GM23338 (cell line): ENCODE results near the gene SLC25A18. TPM values are rescaled to one million over a fixed set of nuclear protein-coding genes. Genes with fewer than 3 reads are reported as not detected.

Source experiments
- ATAC-seq: fragments of 200-7000 bp; cut with Tn5 transposase; 3 replicates; pipeline ENCODE4 v1.9.1; 2020
- DNase-seq: peaks from one replicate; pipeline ENCODE4 v3.0.0-alpha.2; 2015; ENCODE audit warnings: low spot score
- H2AFZ ChIP-seq: fragments of 200-600 bp; sonication (generic); 2 replicates; pipeline ENCODE4 v1.8.0; 2016; ENCODE audit warnings: antibody characterized with exemption, mild to moderate bottlenecking, moderate library complexity
- H3F3A ChIP-seq: fragments of 200-600 bp; sonication (generic); replicated peaks from 2 replicates; pipeline ENCODE4 v1.8.0; 2017; ENCODE audit warnings: antibody characterized with exemption, mixed run types, low read depth
- H3K27ac ChIP-seq: fragments of 200-600 bp; sonication (generic); 2 replicates; pipeline ENCODE4 v1.6.1; 2016; ENCODE audit warnings: low read depth
- H3K27me3 ChIP-seq: fragments of 200-600 bp; sonication (generic); 2 replicates; pipeline ENCODE4 v1.8.0; 2016; ENCODE audit warnings: mild to moderate bottlenecking, mixed run types, moderate library complexity; ENCODE audit not compliant: insufficient read depth
- H3K36me3 ChIP-seq: fragments of 200-600 bp; sonication (generic); 2 replicates; pipeline ENCODE4 v1.8.0; 2016; ENCODE audit warnings: mild to moderate bottlenecking; ENCODE audit not compliant: insufficient read depth
- H3K4me1 ChIP-seq: fragments of 200-600 bp; sonication (generic); 2 replicates; pipeline ENCODE4 v1.8.0; 2016; ENCODE audit warnings: mild to moderate bottlenecking, moderate library complexity; ENCODE audit not compliant: insufficient read depth
- H3K4me2 ChIP-seq: fragments of 200-600 bp; sonication (generic); 2 replicates; pipeline ENCODE4 v1.7.1; 2017; ENCODE audit warnings: mixed run types
- H3K4me3 ChIP-seq: fragments of 200-600 bp; sonication (generic); 2 replicates; pipeline ENCODE4 v1.6.1; 2016; ENCODE audit warnings: mixed run types
- H3K79me2 ChIP-seq: fragments of 200-600 bp; sonication (generic); replicated peaks from 2 replicates; pipeline ENCODE4 v1.8.0; 2017; ENCODE audit warnings: mild to moderate bottlenecking; ENCODE audit not compliant: insufficient read depth
- H3K9me2 ChIP-seq: fragments of 200-600 bp; sonication (generic); 2 replicates; pipeline ENCODE4 v1.8.0; 2017; ENCODE audit not compliant: insufficient read depth
- H4K20me1 ChIP-seq: fragments of 200-600 bp; sonication (generic); replicated peaks from 2 replicates; pipeline ENCODE4 v1.8.0; 2017; ENCODE audit warnings: mild to moderate bottlenecking; ENCODE audit not compliant: insufficient read depth
- H3K27ac Mint-ChIP-seq: 2 replicates; pipeline ENCODE4 v1.8.0; 2020; ENCODE audit warnings: inconsistent platforms, mild to moderate bottlenecking, moderate library complexity, mixed read lengths
- H3K27me3 Mint-ChIP-seq: 3 replicates; pipeline ENCODE4 v1.8.0; 2022; ENCODE audit warnings: low read depth, mild to moderate bottlenecking, moderate library complexity, mixed read lengths, inconsistent platforms; ENCODE audit not compliant: insufficient read depth, poor library complexity
- H3K36me3 Mint-ChIP-seq: 3 replicates; pipeline ENCODE4 v1.8.0; 2021; ENCODE audit warnings: low read depth, mild to moderate bottlenecking, inconsistent platforms, moderate library complexity, mixed read lengths
- H3K4me1 Mint-ChIP-seq: 3 replicates; pipeline ENCODE4 v1.8.0; 2020; ENCODE audit warnings: mild to moderate bottlenecking, inconsistent platforms, mixed read lengths
- H3K4me3 Mint-ChIP-seq: 3 replicates; pipeline ENCODE4 v1.8.0; 2021; ENCODE audit warnings: moderate library complexity, mild to moderate bottlenecking, inconsistent platforms, mixed read lengths
- H3K9me3 Mint-ChIP-seq: 3 replicates; pipeline ENCODE4 v1.8.0; 2020; ENCODE audit warnings: moderate library complexity, mild to moderate bottlenecking, inconsistent platforms, mixed read lengths
- EZH2 ChIP-seq: fragments of 200-600 bp; sonication (generic); IDR thresholded peaks from one replicate; pipeline ENCODE4 v1.8.0; 2017; ENCODE audit warnings: antibody characterized with exemption, mild to moderate bottlenecking, low read depth; ENCODE audit not compliant: unreplicated experiment
- EZH2phosphoT487 ChIP-seq: fragments of 200-600 bp; sonication (generic); IDR thresholded peaks from one replicate; pipeline ENCODE4 v1.8.1; 2018; ENCODE audit warnings: antibody characterized with exemption; ENCODE audit not compliant: unreplicated experiment
- JUNB ChIP-seq: IDR thresholded peaks from one replicate; pipeline ENCODE4 v1.6.1; 2016; ENCODE audit warnings: antibody characterized with exemption; ENCODE audit not compliant: unreplicated experiment
- POLR2AphosphoS5 ChIP-seq: IDR thresholded peaks from 2 replicates; pipeline ENCODE4 v1.6.1; 2016; ENCODE audit warnings: antibody characterized with exemption, low read depth
- ZNF114 ChIP-seq: fragments of 250-450 bp; sonication (Bioruptor Pico); IDR thresholded peaks from 2 replicates; pipeline ENCODE4 v1.5.0; 2020; ENCODE audit warnings: mild to moderate bottlenecking, moderate library complexity
- polyA plus RNA-seq: library from polyadenylated mRNA; unstranded; fragments of >200 nt; fragmentation: Nextera tagmentation; extraction: Ambion mirVana; gene quantifications from 2 replicates; pipeline ENCODE4 v1.2.1, GENCODE V29; 2016
- total RNA-seq: library from RNA; depleted of rRNA; stranded (reverse); fragments of >200 nt; shearing (Covaris generic); gene quantifications from 2 replicates; pipeline ENCODE4 v1.2.3, GENCODE V29; 2014
- TF ChIP-seq, protein P1 (sequence below), 2 experiments: fragments of 200-600 bp in 1 of 2; sonication (generic) in 1 of 2; conservative IDR thresholded peaks; 2 replicates each; pipeline versions ENCODE4 v1.5.1 to v1.6.1; 2016 to 2017; ENCODE audit warnings: antibody characterized with exemption in 2 of 2, low read depth in 2 of 2, mild to moderate bottlenecking in 2 of 2, moderate library complexity in 1 of 2
- TF ChIP-seq, protein P2 (sequence below): IDR thresholded peaks from 2 replicates; pipeline ENCODE4 v1.6.1; 2016; ENCODE audit warnings: antibody characterized with exemption
- TF ChIP-seq, protein P3 (sequence below): fragments of 250-450 bp; sonication (Bioruptor Pico); IDR thresholded peaks from 2 replicates; pipeline ENCODE4 v1.5.0; 2020; ENCODE audit warnings: mild to moderate bottlenecking, moderate library complexity
- TF ChIP-seq, protein P4 (sequence below): IDR thresholded peaks from one replicate; pipeline ENCODE4 v1.6.1; 2018; ENCODE audit warnings: antibody characterized with exemption; ENCODE audit not compliant: unreplicated experiment

The SLC25A18 gene
- total and polyA plus RNA-seq, 2 experiments from 2014 or later: 1.2 to 1.9 TPM

GRCh38 chr22:17603668-17604067, 40.4 kb downstream of the SLC25A18 start:
- Histone ChIP-seq H3K27ac (no peak overlapping the region), H3K4me3 (no peak overlapping the region), H3K27me3 (no peaks in the 10 kb centered on the region), H2AFZ (no peak overlapping the region), H3K4me2 (no peak overlapping the region), H3K4me1 (no peaks in the 10 kb centered on the region), H4K20me1 (peaks cover 15% of the 10 kb centered on the region), H3F3A (peaks cover 3% of the 10 kb centered on the region; the same call in 1 of the 2 replicates), H3K36me3 (peaks cover 19% of the 10 kb centered on the region), H3K79me2 (peaks cover 15% of the 10 kb centered on the region; the same call in 1 of the 2 replicates), H3K9me2 (no peaks in the 10 kb centered on the region)
- no peak for DNase-seq
- Mint-ChIP-seq H3K36me3 (peaks cover 15% of the 10 kb centered on the region), H3K27ac (no peak overlapping the region), H3K9me3 (no peaks in the 10 kb centered on the region), H3K4me1 (no peaks in the 10 kb centered on the region), H3K4me3 (no peak overlapping the region), H3K27me3 (no peaks in the 10 kb centered on the region)
- ATAC-seq: no peak
- TF ChIP-seq, protein P1, sequence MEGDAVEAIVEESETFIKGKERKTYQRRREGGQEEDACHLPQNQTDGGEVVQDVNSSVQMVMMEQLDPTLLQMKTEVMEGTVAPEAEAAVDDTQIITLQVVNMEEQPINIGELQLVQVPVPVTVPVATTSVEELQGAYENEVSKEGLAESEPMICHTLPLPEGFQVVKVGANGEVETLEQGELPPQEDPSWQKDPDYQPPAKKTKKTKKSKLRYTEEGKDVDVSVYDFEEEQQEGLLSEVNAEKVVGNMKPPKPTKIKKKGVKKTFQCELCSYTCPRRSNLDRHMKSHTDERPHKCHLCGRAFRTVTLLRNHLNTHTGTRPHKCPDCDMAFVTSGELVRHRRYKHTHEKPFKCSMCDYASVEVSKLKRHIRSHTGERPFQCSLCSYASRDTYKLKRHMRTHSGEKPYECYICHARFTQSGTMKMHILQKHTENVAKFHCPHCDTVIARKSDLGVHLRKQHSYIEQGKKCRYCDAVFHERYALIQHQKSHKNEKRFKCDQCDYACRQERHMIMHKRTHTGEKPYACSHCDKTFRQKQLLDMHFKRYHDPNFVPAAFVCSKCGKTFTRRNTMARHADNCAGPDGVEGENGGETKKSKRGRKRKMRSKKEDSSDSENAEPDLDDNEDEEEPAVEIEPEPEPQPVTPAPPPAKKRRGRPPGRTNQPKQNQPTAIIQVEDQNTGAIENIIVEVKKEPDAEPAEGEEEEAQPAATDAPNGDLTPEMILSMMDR (conservative IDR thresholded peaks at IDR 0.05; ENCODE audit: low read depth in 2 of 2): no peak
- TF ChIP-seq, protein P2, sequence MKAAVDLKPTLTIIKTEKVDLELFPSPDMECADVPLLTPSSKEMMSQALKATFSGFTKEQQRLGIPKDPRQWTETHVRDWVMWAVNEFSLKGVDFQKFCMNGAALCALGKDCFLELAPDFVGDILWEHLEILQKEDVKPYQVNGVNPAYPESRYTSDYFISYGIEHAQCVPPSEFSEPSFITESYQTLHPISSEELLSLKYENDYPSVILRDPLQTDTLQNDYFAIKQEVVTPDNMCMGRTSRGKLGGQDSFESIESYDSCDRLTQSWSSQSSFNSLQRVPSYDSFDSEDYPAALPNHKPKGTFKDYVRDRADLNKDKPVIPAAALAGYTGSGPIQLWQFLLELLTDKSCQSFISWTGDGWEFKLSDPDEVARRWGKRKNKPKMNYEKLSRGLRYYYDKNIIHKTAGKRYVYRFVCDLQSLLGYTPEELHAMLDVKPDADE: no peak
- TF ChIP-seq, protein P3, sequence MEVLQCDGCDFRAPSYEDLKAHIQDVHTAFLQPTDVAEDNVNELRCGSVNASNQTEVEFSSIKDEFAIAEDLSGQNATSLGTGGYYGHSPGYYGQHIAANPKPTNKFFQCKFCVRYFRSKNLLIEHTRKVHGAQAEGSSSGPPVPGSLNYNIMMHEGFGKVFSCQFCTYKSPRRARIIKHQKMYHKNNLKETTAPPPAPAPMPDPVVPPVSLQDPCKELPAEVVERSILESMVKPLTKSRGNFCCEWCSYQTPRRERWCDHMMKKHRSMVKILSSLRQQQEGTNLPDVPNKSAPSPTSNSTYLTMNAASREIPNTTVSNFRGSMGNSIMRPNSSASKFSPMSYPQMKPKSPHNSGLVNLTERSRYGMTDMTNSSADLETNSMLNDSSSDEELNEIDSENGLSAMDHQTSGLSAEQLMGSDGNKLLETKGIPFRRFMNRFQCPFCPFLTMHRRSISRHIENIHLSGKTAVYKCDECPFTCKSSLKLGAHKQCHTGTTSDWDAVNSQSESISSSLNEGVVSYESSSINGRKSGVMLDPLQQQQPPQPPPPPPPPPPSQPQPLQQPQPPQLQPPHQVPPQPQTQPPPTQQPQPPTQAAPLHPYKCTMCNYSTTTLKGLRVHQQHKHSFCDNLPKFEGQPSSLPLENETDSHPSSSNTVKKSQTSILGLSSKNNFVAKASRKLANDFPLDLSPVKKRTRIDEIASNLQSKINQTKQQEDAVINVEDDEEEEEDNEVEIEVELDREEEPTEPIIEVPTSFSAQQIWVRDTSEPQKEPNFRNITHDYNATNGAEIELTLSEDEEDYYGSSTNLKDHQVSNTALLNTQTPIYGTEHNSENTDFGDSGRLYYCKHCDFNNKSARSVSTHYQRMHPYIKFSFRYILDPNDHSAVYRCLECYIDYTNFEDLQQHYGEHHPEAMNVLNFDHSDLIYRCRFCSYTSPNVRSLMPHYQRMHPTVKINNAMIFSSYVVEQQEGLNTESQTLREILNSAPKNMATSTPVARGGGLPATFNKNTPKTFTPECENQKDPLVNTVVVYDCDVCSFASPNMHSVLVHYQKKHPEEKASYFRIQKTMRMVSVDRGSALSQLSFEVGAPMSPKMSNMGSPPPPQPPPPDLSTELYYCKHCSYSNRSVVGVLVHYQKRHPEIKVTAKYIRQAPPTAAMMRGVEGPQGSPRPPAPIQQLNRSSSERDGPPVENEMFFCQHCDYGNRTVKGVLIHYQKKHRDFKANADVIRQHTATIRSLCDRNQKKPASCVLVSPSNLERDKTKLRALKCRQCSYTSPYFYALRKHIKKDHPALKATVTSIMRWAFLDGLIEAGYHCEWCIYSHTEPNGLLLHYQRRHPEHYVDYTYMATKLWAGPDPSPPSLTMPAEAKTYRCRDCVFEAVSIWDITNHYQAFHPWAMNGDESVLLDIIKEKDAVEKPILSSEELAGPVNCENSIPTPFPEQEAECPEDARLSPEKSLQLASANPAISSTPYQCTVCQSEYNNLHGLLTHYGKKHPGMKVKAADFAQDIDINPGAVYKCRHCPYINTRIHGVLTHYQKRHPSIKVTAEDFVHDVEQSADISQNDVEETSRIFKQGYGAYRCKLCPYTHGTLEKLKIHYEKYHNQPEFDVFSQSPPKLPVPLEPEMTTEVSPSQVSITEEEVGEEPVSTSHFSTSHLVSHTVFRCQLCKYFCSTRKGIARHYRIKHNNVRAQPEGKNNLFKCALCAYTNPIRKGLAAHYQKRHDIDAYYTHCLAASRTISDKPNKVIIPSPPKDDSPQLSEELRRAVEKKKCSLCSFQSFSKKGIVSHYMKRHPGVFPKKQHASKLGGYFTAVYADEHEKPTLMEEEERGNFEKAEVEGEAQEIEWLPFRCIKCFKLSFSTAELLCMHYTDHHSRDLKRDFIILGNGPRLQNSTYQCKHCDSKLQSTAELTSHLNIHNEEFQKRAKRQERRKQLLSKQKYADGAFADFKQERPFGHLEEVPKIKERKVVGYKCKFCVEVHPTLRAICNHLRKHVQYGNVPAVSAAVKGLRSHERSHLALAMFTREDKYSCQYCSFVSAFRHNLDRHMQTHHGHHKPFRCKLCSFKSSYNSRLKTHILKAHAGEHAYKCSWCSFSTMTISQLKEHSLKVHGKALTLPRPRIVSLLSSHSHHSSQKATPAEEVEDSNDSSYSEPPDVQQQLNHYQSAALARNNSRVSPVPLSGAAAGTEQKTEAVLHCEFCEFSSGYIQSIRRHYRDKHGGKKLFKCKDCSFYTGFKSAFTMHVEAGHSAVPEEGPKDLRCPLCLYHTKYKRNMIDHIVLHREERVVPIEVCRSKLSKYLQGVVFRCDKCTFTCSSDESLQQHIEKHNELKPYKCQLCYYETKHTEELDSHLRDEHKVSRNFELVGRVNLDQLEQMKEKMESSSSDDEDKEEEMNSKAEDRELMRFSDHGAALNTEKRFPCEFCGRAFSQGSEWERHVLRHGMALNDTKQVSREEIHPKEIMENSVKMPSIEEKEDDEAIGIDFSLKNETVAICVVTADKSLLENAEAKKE (CRISPR knock-in tag): no peak
- no peak for TF ChIP-seq JUNB
- TF ChIP-seq POLR2AphosphoS5: no peak
- TF ChIP-seq, protein P4, sequence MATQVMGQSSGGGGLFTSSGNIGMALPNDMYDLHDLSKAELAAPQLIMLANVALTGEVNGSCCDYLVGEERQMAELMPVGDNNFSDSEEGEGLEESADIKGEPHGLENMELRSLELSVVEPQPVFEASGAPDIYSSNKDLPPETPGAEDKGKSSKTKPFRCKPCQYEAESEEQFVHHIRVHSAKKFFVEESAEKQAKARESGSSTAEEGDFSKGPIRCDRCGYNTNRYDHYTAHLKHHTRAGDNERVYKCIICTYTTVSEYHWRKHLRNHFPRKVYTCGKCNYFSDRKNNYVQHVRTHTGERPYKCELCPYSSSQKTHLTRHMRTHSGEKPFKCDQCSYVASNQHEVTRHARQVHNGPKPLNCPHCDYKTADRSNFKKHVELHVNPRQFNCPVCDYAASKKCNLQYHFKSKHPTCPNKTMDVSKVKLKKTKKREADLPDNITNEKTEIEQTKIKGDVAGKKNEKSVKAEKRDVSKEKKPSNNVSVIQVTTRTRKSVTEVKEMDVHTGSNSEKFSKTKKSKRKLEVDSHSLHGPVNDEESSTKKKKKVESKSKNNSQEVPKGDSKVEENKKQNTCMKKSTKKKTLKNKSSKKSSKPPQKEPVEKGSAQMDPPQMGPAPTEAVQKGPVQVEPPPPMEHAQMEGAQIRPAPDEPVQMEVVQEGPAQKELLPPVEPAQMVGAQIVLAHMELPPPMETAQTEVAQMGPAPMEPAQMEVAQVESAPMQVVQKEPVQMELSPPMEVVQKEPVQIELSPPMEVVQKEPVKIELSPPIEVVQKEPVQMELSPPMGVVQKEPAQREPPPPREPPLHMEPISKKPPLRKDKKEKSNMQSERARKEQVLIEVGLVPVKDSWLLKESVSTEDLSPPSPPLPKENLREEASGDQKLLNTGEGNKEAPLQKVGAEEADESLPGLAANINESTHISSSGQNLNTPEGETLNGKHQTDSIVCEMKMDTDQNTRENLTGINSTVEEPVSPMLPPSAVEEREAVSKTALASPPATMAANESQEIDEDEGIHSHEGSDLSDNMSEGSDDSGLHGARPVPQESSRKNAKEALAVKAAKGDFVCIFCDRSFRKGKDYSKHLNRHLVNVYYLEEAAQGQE: no peak
- TF ChIP-seq ZNF114 (CRISPR knock-in tag): no peak
- no peak for TF ChIP-seq EZH2
- no peak for TF ChIP-seq EZH2phosphoT487
